H9 (cell line): Measurements from ENCODE around the gene RARG. TPM values are rescaled to one million over a fixed set of nuclear protein-coding genes. Genes with fewer than 3 reads are reported as not detected.

Source experiments
- DNase-seq: peaks from one replicate; pipeline ENCODE4 v3.0.0-alpha.2; 2017
- H2AFZ ChIP-seq: one replicate; pipeline ENCODE4 v1.6.1; 2013; ENCODE audit warnings: mild to moderate bottlenecking, low read length, control low read depth, moderate library complexity
- H2AK5ac ChIP-seq: 2 replicates; pipeline ENCODE4 v1.6.1; 2013; ENCODE audit warnings: low read length, control low read depth, mixed read lengths; ENCODE audit not compliant: insufficient read length
- H2BK120ac ChIP-seq: one replicate; pipeline ENCODE4 v1.6.1; 2013; ENCODE audit warnings: low read depth, mild to moderate bottlenecking, low read length, control low read depth, inconsistent platforms; ENCODE audit not compliant: poor library complexity, severe bottlenecking
- H2BK12ac ChIP-seq: 2 replicates; pipeline ENCODE4 v1.6.1; 2013; ENCODE audit warnings: low read length, control low read depth, mixed read lengths, low read depth; ENCODE audit not compliant: insufficient read length
- H2BK15ac ChIP-seq: 2 replicates; pipeline ENCODE4 v1.6.1; 2013; ENCODE audit warnings: low read depth, low read length, control low read depth
- H2BK20ac ChIP-seq: one replicate; pipeline ENCODE4 v1.6.1; 2013; ENCODE audit warnings: low read depth, mild to moderate bottlenecking, low read length, control low read depth, inconsistent platforms; ENCODE audit not compliant: poor library complexity, severe bottlenecking
- H2BK5ac ChIP-seq: 2 replicates; pipeline ENCODE4 v1.6.1; 2013; ENCODE audit warnings: low read length, control low read depth, mixed read lengths; ENCODE audit not compliant: insufficient read length
- H3K14ac ChIP-seq: 2 replicates; pipeline ENCODE4 v1.6.1; 2013; ENCODE audit warnings: low read length, control low read depth; ENCODE audit not compliant: insufficient read depth
- H3K18ac ChIP-seq: 2 replicates; pipeline ENCODE4 v1.6.1; 2013; ENCODE audit warnings: low read depth, mild to moderate bottlenecking, mixed read lengths, low read length, control low read depth; ENCODE audit not compliant: insufficient read length
- H3K23ac ChIP-seq: 2 replicates; pipeline ENCODE4 v1.6.1; 2013; ENCODE audit warnings: low read length, control low read depth, mixed read lengths, low read depth; ENCODE audit not compliant: insufficient read length
- H3K23me2 ChIP-seq: 2 replicates; pipeline ENCODE4 v1.6.1; 2013; ENCODE audit warnings: low read depth, mild to moderate bottlenecking, mixed read lengths, low read length, control low read depth; ENCODE audit not compliant: insufficient read length, poor library complexity, severe bottlenecking
- H3K27ac ChIP-seq: 2 replicates; pipeline ENCODE4 v1.5.1; 2013; ENCODE audit warnings: low read length, control low read depth, mixed read lengths, low read depth; ENCODE audit not compliant: insufficient read length
- H3K27me3 ChIP-seq: 2 replicates; pipeline ENCODE4 v1.6.1; 2013; ENCODE audit warnings: low read length, control low read depth, inconsistent platforms; ENCODE audit not compliant: insufficient read depth
- H3K4ac ChIP-seq: 2 replicates; pipeline ENCODE4 v1.6.1; 2013; ENCODE audit warnings: low read depth, mild to moderate bottlenecking, control low read depth, inconsistent platforms, low read length, moderate library complexity
- H3K4me1 ChIP-seq: 2 replicates; pipeline ENCODE4 v1.6.1; 2013; ENCODE audit warnings: low read length, control low read depth, inconsistent platforms; ENCODE audit not compliant: insufficient read depth
- H3K4me2 ChIP-seq: 2 replicates; pipeline ENCODE4 v1.6.1; 2013; ENCODE audit warnings: low read length, control low read depth, mixed read lengths; ENCODE audit not compliant: insufficient read length, insufficient read depth
- H3K56ac ChIP-seq: 2 replicates; pipeline ENCODE4 v1.6.1; 2013; ENCODE audit warnings: low read depth, mild to moderate bottlenecking, mixed read lengths, low read length, control low read depth; ENCODE audit not compliant: insufficient read length
- H3K79me1 ChIP-seq: 2 replicates; pipeline ENCODE4 v1.6.1; 2013; ENCODE audit warnings: low read depth, mild to moderate bottlenecking, moderate library complexity, low read length, control low read depth, inconsistent platforms; ENCODE audit not compliant: insufficient read depth, poor library complexity, severe bottlenecking
- H3K79me2 ChIP-seq: 2 replicates; pipeline ENCODE4 v1.6.1; 2013; ENCODE audit warnings: low read length, control low read depth, inconsistent platforms; ENCODE audit not compliant: insufficient read depth
- H3K9ac ChIP-seq: 2 replicates; pipeline ENCODE4 v1.6.1; 2013; ENCODE audit warnings: low read length, control low read depth, mixed read lengths; ENCODE audit not compliant: insufficient read length; ENCODE audit errors: extremely low read depth
- H3K9me3 ChIP-seq: one replicate; pipeline ENCODE4 v1.6.1; 2013; ENCODE audit warnings: low read depth, low read length, inconsistent platforms; ENCODE audit not compliant: control insufficient read depth
- H3T11ph ChIP-seq: one replicate; pipeline ENCODE4 v1.6.1; 2013; ENCODE audit warnings: mild to moderate bottlenecking, low read length, control low read depth, inconsistent platforms
- H4K20me1 ChIP-seq: one replicate; pipeline ENCODE4 v1.6.1; 2013; ENCODE audit not compliant: control insufficient read depth, insufficient read length, insufficient read depth
- H4K5ac ChIP-seq: 2 replicates; pipeline ENCODE4 v1.6.1; 2013; ENCODE audit warnings: low read depth, mild to moderate bottlenecking, mixed read lengths, low read length, control low read depth; ENCODE audit not compliant: insufficient read length
- H4K8ac ChIP-seq: replicated peaks from 2 replicates; pipeline ENCODE4 v1.6.1; 2013; ENCODE audit warnings: low read length, control low read depth, mixed read lengths, low read depth; ENCODE audit not compliant: insufficient read length
- H4K91ac ChIP-seq: 2 replicates; pipeline ENCODE4 v1.6.1; 2013; ENCODE audit warnings: low read depth, mild to moderate bottlenecking, moderate library complexity, mixed read lengths, low read length, control low read depth; ENCODE audit not compliant: insufficient read length
- H3K27ac Mint-ChIP-seq, 3 experiments: 2 replicates in 2 of 3; 3 replicates in 1 of 3; pipeline ENCODE4 v1.8.0; 2020 to 2021; ENCODE audit warnings: mixed read lengths in 3 of 3, mild to moderate bottlenecking in 1 of 3, moderate library complexity in 1 of 3
- H3K27me3 Mint-ChIP-seq: 2 replicates; pipeline ENCODE4 v1.8.0; 2021; ENCODE audit warnings: low read depth, mild to moderate bottlenecking, moderate library complexity, mixed read lengths
- H3K36me3 Mint-ChIP-seq, 3 experiments: 2 replicates in 2 of 3; 3 replicates in 1 of 3; pipeline ENCODE4 v1.8.0; 2020 to 2021; ENCODE audit warnings: low read depth in 3 of 3, mixed read lengths in 3 of 3; ENCODE audit not compliant: insufficient read depth in 1 of 3
- H3K4me1 Mint-ChIP-seq, 2 experiments: 2 replicates each; pipeline ENCODE4 v1.8.0; 2020; ENCODE audit warnings: mixed read lengths in 2 of 2
- H3K4me3 Mint-ChIP-seq, 2 experiments: 2 replicates in 1 of 2; 3 replicates in 1 of 2; pipeline ENCODE4 v1.8.0; 2020 to 2021; ENCODE audit warnings: mild to moderate bottlenecking in 2 of 2, mixed read lengths in 2 of 2, moderate library complexity in 1 of 2
- H3K9me3 Mint-ChIP-seq, 2 experiments: 2 replicates in 1 of 2; 3 replicates in 1 of 2; pipeline ENCODE4 v1.8.0; 2020; ENCODE audit warnings: mild to moderate bottlenecking in 2 of 2, mixed read lengths in 2 of 2, moderate library complexity in 1 of 2
- CTCF ChIP-seq: fragments of 200-600 bp; sonication (generic); conservative IDR thresholded peaks from 3 replicates; pipeline ENCODE4 v1.8.0; 2021; ENCODE audit warnings: antibody characterized with exemption, mild to moderate bottlenecking
- WGBS: extraction: QIAGEN DNeasy Blood & Tissue Kit; methylation state at CpG from one replicate; pipeline ENCODE4 v1.1.7; 2013; ENCODE audit warnings: missing lambda C conversion rate, low lambda C conversion rate, mixed read lengths; ENCODE audit not compliant: insufficient read length; ENCODE audit errors: extremely low coverage; 5-methylcytosine and 5-hydroxymethylcytosine counted together
- total RNA-seq: library from RNA; stranded (reverse); gene quantifications from 2 replicates; pipeline ENCODE4 v1.2.1, GENCODE V29; 2021

Gene RARG
- total RNA-seq, 1 experiment from 2014 or later, result 43.7 TPM

GRCh38 chr12:53170215-53170614, 61.8 kb downstream of the RARG start:
- Mint-ChIP-seq H3K4me1 (peaks cover 4 to 13% of the 10 kb centered on the region in 2 experiments), H3K27me3 (peaks cover 92% of the 10 kb centered on the region), H3K27ac (no peak overlapping the region), H3K4me3 (no peak overlapping the region), H3K9me3 (no peaks in the 10 kb centered on the region; a peak in 1 of 5 replicates), H3K36me3 (peaks cover 0 to 6% (median 0%) of the 10 kb centered on the region in 3 experiments; a peak in 1 of 7 replicates)
- Histone ChIP-seq H2BK20ac (no peak overlapping the region), H2AK5ac (no peak overlapping the region), H2AFZ (no peak overlapping the region), H3K56ac (no peak overlapping the region), H3K79me2 (no peaks in the 10 kb centered on the region), H2BK12ac (no peak overlapping the region), H3K4ac (no peak overlapping the region), H3K27me3 (peaks cover 21% of the 10 kb centered on the region), H4K20me1 (no peaks in the 10 kb centered on the region), H3K18ac (no peak overlapping the region), H2BK120ac (no peak overlapping the region), H3K23me2 (no peaks in the 10 kb centered on the region), H4K91ac (no peak overlapping the region), H2BK15ac (no peak overlapping the region), H3K79me1 (no peaks in the 10 kb centered on the region), H3K4me1 (no peaks in the 10 kb centered on the region; the same call in 1 of the 2 replicates), H2BK5ac (no peak overlapping the region), H3K14ac (no peak overlapping the region), H3K27ac (no peak overlapping the region), H3K9me3 (no peaks in the 10 kb centered on the region), H3T11ph (no peak overlapping the region), H4K8ac (no peak overlapping the region), H3K9ac (no peak overlapping the region), H3K23ac (no peak overlapping the region), H3K4me2 (no peak overlapping the region), H4K5ac (no peak overlapping the region)
- no peak for DNase-seq
- TF ChIP-seq CTCF, result no peak
- no CpG with 5 or more reads among the region's 8 CpGs for WGBS
